Neuron (in vitro differentiated cells): Measurements from ENCODE around the gene FBXL20.
"Not testable (repeated sequence)": the region's sequence is repeated elsewhere in the genome, so short reads cannot be mapped to it uniquely, and the experiment has no call there.

Source experiments
- H2AFZ ChIP-seq: one replicate; pipeline ENCODE4 v1.6.1; 2013; ENCODE audit warnings: low read depth, mild to moderate bottlenecking, inconsistent platforms, low read length, moderate library complexity
- H3K27me3 ChIP-seq: one replicate; pipeline ENCODE4 v1.6.1; 2013; ENCODE audit warnings: low read length; ENCODE audit not compliant: insufficient read depth
- H3K36me3 ChIP-seq: one replicate; pipeline ENCODE4 v1.6.1; 2013; ENCODE audit warnings: low read length; ENCODE audit not compliant: insufficient read depth
- H3K4me1 ChIP-seq: one replicate; pipeline ENCODE4 v1.6.1; 2013; ENCODE audit warnings: low read length; ENCODE audit not compliant: insufficient read depth
- H3K4me3 ChIP-seq: 2 replicates; pipeline ENCODE4 v1.5.1; 2013; ENCODE audit warnings: mild to moderate bottlenecking, low read length, moderate library complexity
- H3K9me3 ChIP-seq: one replicate; pipeline ENCODE4 v1.6.1; 2013; ENCODE audit warnings: low read length

The FBXL20 gene

GRCh38 chr17:39404542-39405378 is 3.3 kb upstream of the FBXL20 start:
- no peak overlapping the region for H2AFZ ChIP-seq
- H3K9me3 ChIP-seq: no peaks in the 10 kb centered on the region
- peaks cover 34% of the 10 kb centered on the region for H3K36me3 ChIP-seq
- H3K4me1 ChIP-seq: peaks cover 11% of the 10 kb centered on the region
- no peaks in the 10 kb centered on the region for H3K27me3 ChIP-seq
- no peak overlapping the region for H3K4me3 ChIP-seq

GRCh38 chr17:39402890-39403605 is 1.6 kb upstream of the FBXL20 start:
- Histone ChIP-seq H2AFZ (no peak overlapping the region), H3K36me3 (peaks cover 16% of the 10 kb centered on the region), H3K9me3 (no peaks in the 10 kb centered on the region), H3K27me3 (no peaks in the 10 kb centered on the region), H3K4me1 (peaks cover 17% of the 10 kb centered on the region), H3K4me3 (peak overlapping the region; percentile 98)

GRCh38 chr17:39402244-39402889 is 941 bp upstream of the FBXL20 start:
- peak overlapping the region; percentile 81 for H2AFZ ChIP-seq
- H3K4me3 ChIP-seq: peak overlapping the region; percentile 98
- peaks cover 10% of the 10 kb centered on the region for H3K36me3 ChIP-seq
- no peaks in the 10 kb centered on the region for H3K9me3 ChIP-seq
- H3K27me3 ChIP-seq: no peaks in the 10 kb centered on the region
- peaks cover 17% of the 10 kb centered on the region for H3K4me1 ChIP-seq

GRCh38 chr17:39400547-39401411 is 647 bp downstream of the FBXL20 start:
- no peaks in the 10 kb centered on the region for H3K27me3 ChIP-seq
- H3K36me3 ChIP-seq: peaks cover 4% of the 10 kb centered on the region
- H3K4me1 ChIP-seq: peaks cover 17% of the 10 kb centered on the region

GRCh38 chr17:39399791-39400190 is 1.6 kb downstream of the FBXL20 start:
- Histone ChIP-seq H3K27me3 (no peaks in the 10 kb centered on the region), H3K36me3 (peaks cover 2% of the 10 kb centered on the region), H3K4me3 (peak overlapping the region; percentile 98)

More at GRCh38 chr17:39400547-39401411, 647 bp downstream of the FBXL20 start:
- Histone ChIP-seq H3K9me3 (no peaks in the 10 kb centered on the region), H2AFZ (peak overlapping the region; percentile 81), H3K4me3 (peak overlapping the region; percentile 98)

GRCh38 chr17:39393736-39394135 is 7.7 kb downstream of the FBXL20 start:
- H2AFZ ChIP-seq: no peak overlapping the region
- H3K4me1 ChIP-seq: no peaks in the 10 kb centered on the region
- H3K36me3 ChIP-seq: no peaks in the 10 kb centered on the region
- no peak overlapping the region for H3K4me3 ChIP-seq
- H3K9me3 ChIP-seq: no peaks in the 10 kb centered on the region
- no peaks in the 10 kb centered on the region for H3K27me3 ChIP-seq

More at GRCh38 chr17:39399791-39400190, 1.6 kb downstream of the FBXL20 start:
- H2AFZ ChIP-seq: no peak overlapping the region
- peaks cover 17% of the 10 kb centered on the region for H3K4me1 ChIP-seq
- H3K9me3 ChIP-seq: no peaks in the 10 kb centered on the region

GRCh38 chr17:39391448-39391847 is 10.0 kb downstream of the FBXL20 start:
- Histone ChIP-seq H3K9me3 (no peaks in the 10 kb centered on the region), H3K4me1 (no peaks in the 10 kb centered on the region), H2AFZ (no peak overlapping the region), H3K27me3 (no peaks in the 10 kb centered on the region), H3K4me3 (no peak overlapping the region), H3K36me3 (peaks cover 5% of the 10 kb centered on the region)

GRCh38 chr17:39385040-39385439 is 16.4 kb downstream of the FBXL20 start:
- Histone ChIP-seq H3K4me1 (no peaks in the 10 kb centered on the region), H3K27me3 (no peaks in the 10 kb centered on the region), H3K4me3 (no peak overlapping the region), H3K9me3 (no peaks in the 10 kb centered on the region), H2AFZ (no peak overlapping the region), H3K36me3 (peaks cover 5% of the 10 kb centered on the region)

GRCh38 chr17:39380144-39380543 is 21.3 kb downstream of the FBXL20 start:
- Histone ChIP-seq H3K27me3 (no peaks in the 10 kb centered on the region), H3K9me3 (no peaks in the 10 kb centered on the region), H3K4me3 (no peak overlapping the region), H3K4me1 (no peaks in the 10 kb centered on the region), H2AFZ (no peak overlapping the region), H3K36me3 (no peaks in the 10 kb centered on the region)

GRCh38 chr17:39376434-39376833 is 25.0 kb downstream of the FBXL20 start:
- H3K4me1 ChIP-seq: no peaks in the 10 kb centered on the region
- peaks cover 1% of the 10 kb centered on the region for H3K36me3 ChIP-seq
- H3K27me3 ChIP-seq: no peaks in the 10 kb centered on the region
- no peaks in the 10 kb centered on the region for H3K9me3 ChIP-seq
- H3K4me3 ChIP-seq: no peak overlapping the region
- no peak overlapping the region for H2AFZ ChIP-seq

GRCh38 chr17:39367805-39368204 is 33.6 kb downstream of the FBXL20 start:
- H3K27me3 ChIP-seq, H3K4me3 ChIP-seq, H3K4me1 ChIP-seq, H2AFZ ChIP-seq, H3K36me3 ChIP-seq, H3K9me3 ChIP-seq: not testable (repeated sequence)

GRCh38 chr17:39365872-39366271 is 35.6 kb downstream of the FBXL20 start:
- no peaks in the 10 kb centered on the region for H3K27me3 ChIP-seq
- H3K4me1 ChIP-seq: peaks cover 1% of the 10 kb centered on the region
- no peaks in the 10 kb centered on the region for H3K9me3 ChIP-seq
- no peak overlapping the region for H2AFZ ChIP-seq
- H3K36me3 ChIP-seq: no peaks in the 10 kb centered on the region
- H3K4me3 ChIP-seq: no peak overlapping the region
